IMR-90 (cell line): ENCODE measurements around the gene SUGCT. TPM values are rescaled to one million over a fixed set of nuclear protein-coding genes. Genes with fewer than 3 reads are reported as not detected.
A peak's percentile ranks its signal among the peaks of the same experiment; 100 is the strongest.
"Not testable (repeated sequence)": the region's sequence is repeated elsewhere in the genome, so short reads cannot be mapped to it uniquely, and the experiment has no call there.

ENCODE experiments used
- ATAC-seq: fragments of 200-7000 bp; cut with Tn5 transposase; 2 replicates; pipeline ENCODE4 v1.9.1; 2020; ENCODE audit warnings: low read depth, mild to moderate bottlenecking, moderate library complexity
- BruUV-seq: library from RNA; stranded (reverse); fragments of 400-500 nt; replicated peaks from 2 replicates; lab custom pipeline; 2021; lab: Mats Ljungman, UMichigan
- CTCF ChIA-PET: fragments of 300-600 bp; formaldehyde crosslinking; extraction: SDS; loops from one replicate; lab custom pipeline; 2021; ENCODE audit warnings: antibody characterized with exemption; lab: Yijun Ruan, JAX
- POLR2A ChIA-PET: fragments of 300-600 bp; sonication (Branson Sonifier 250); formaldehyde crosslinking; loops from one replicate; lab custom pipeline; 2022; ENCODE audit warnings: antibody characterized with exemption; ENCODE audit not compliant: unreplicated experiment; lab: Charles Lee
- DNase-seq: peaks from one replicate; pipeline ENCODE4 v3.0.0; 2013
- H2AFZ ChIP-seq: replicated peaks from 2 replicates; pipeline ENCODE3; 2013; ENCODE audit warnings: low read length, mild to moderate bottlenecking; ENCODE audit not compliant: poor library complexity
- H2AK5ac ChIP-seq: 2 replicates; pipeline ENCODE4 v1.6.1; 2013; ENCODE audit warnings: low read depth, low read length, inconsistent platforms
- H2AK9ac ChIP-seq: replicated peaks from 2 replicates; pipeline ENCODE3; 2013; ENCODE audit warnings: mild to moderate bottlenecking, low read depth, low read length, moderate library complexity; ENCODE audit not compliant: poor library complexity
- H2BK120ac ChIP-seq: 2 replicates; pipeline ENCODE4 v1.6.1; 2013; ENCODE audit warnings: low read depth, low read length, inconsistent platforms
- H2BK15ac ChIP-seq: 3 replicates; pipeline ENCODE4 v1.6.1; 2013; ENCODE audit warnings: low read depth, low read length, inconsistent platforms
- H2BK20ac ChIP-seq: 2 replicates; pipeline ENCODE4 v1.6.1; 2013; ENCODE audit warnings: low read depth, mild to moderate bottlenecking, inconsistent platforms, low read length, moderate library complexity
- H2BK5ac ChIP-seq: 2 replicates; pipeline ENCODE4 v1.6.1; 2013; ENCODE audit warnings: mild to moderate bottlenecking, low read depth, low read length, inconsistent platforms; ENCODE audit not compliant: poor library complexity, severe bottlenecking
- H3K14ac ChIP-seq: replicated peaks from 2 replicates; pipeline ENCODE4 v1.6.1; 2013; ENCODE audit warnings: low read depth, low read length, inconsistent platforms
- H3K18ac ChIP-seq: 2 replicates; pipeline ENCODE4 v1.6.1; 2013; ENCODE audit warnings: low read depth, low read length, control low read depth
- H3K23ac ChIP-seq: 2 replicates; pipeline ENCODE4 v1.6.1; 2013; ENCODE audit warnings: low read depth, low read length, inconsistent platforms
- H3K27ac ChIP-seq: 2 replicates; pipeline ENCODE4 v1.5.1; 2013; ENCODE audit warnings: mild to moderate bottlenecking, control low read depth, low read length; ENCODE audit not compliant: insufficient read depth
- H3K27me3 ChIP-seq: 2 replicates; pipeline ENCODE4 v1.6.1; 2013; ENCODE audit warnings: low read length; ENCODE audit not compliant: control insufficient read depth, insufficient read depth
- H3K36me3 ChIP-seq: 2 replicates; pipeline ENCODE4 v1.6.1; 2013; ENCODE audit warnings: low read length, mixed read lengths; ENCODE audit not compliant: control insufficient read depth, insufficient read depth
- H3K4ac ChIP-seq: 2 replicates; pipeline ENCODE4 v1.6.1; 2013; ENCODE audit warnings: low read depth, low read length, inconsistent platforms
- H3K4me1 ChIP-seq: 2 replicates; pipeline ENCODE4 v1.6.1; 2013; ENCODE audit warnings: low read length, mixed read lengths; ENCODE audit not compliant: control insufficient read depth, insufficient read depth
- H3K4me2 ChIP-seq: 2 replicates; pipeline ENCODE4 v1.6.1; 2013; ENCODE audit warnings: low read depth, mild to moderate bottlenecking, control low read depth, low read length, moderate library complexity
- H3K4me3 ChIP-seq: 2 replicates; pipeline ENCODE4 v1.5.1; 2013; ENCODE audit warnings: low read depth, mild to moderate bottlenecking, control low read depth, low read length, moderate library complexity; ENCODE audit not compliant: insufficient read depth
- H3K56ac ChIP-seq: 2 replicates; pipeline ENCODE4 v1.6.1; 2013; ENCODE audit warnings: low read length, inconsistent platforms; ENCODE audit not compliant: insufficient read depth; ENCODE audit errors: extremely low read depth
- H3K79me1 ChIP-seq, 2 experiments: 2 replicates each; pipeline ENCODE4 v1.6.1; 2013; ENCODE audit warnings: low read length in 2 of 2, inconsistent platforms in 1 of 2, low read depth in 1 of 2
- H3K9ac ChIP-seq: 2 replicates; pipeline ENCODE4 v1.6.1; 2013; ENCODE audit warnings: low read depth, low read length, control low read depth
- H3K9me1 ChIP-seq: 2 replicates; pipeline ENCODE4 v1.6.1; 2013; ENCODE audit warnings: low read length, inconsistent platforms; ENCODE audit not compliant: insufficient read depth
- H3K9me3 ChIP-seq: 2 replicates; pipeline ENCODE4 v1.6.1; 2013; ENCODE audit warnings: low read length; ENCODE audit not compliant: control insufficient read depth, insufficient read depth
- H4K20me1 ChIP-seq: 2 replicates; pipeline ENCODE4 v1.6.1; 2013; ENCODE audit warnings: low read length, inconsistent platforms; ENCODE audit not compliant: insufficient read depth
- H4K5ac ChIP-seq: 2 replicates; pipeline ENCODE4 v1.6.1; 2013; ENCODE audit warnings: mild to moderate bottlenecking, low read depth, low read length, control low read depth
- H4K8ac ChIP-seq, 2 experiments: 2 replicates each; pipeline ENCODE4 v1.6.1; 2013; ENCODE audit warnings: low read depth in 2 of 2, low read length in 2 of 2, control low read depth in 1 of 2, inconsistent platforms in 1 of 2
- H4K91ac ChIP-seq: 2 replicates; pipeline ENCODE4 v1.6.1; 2013; ENCODE audit warnings: low read depth, low read length, inconsistent platforms; ENCODE audit not compliant: insufficient read depth
- WGBS, 2 experiments: methylation state at CpG; one replicate each; pipeline versions ENCODE4 v1.1.5 to v1.1.7; 2013; ENCODE audit warnings: missing lambda C conversion rate in 2 of 2; ENCODE audit not compliant: insufficient read length in 1 of 2; ENCODE audit errors: extremely low coverage in 2 of 2; 5-methylcytosine and 5-hydroxymethylcytosine counted together
- dilution Hi-C: fragments of 300-500 bp; cut with HindIII; formaldehyde crosslinking; loops from one replicate; pipeline ENCODE4 v1.14.3; 2018; ENCODE audit warnings: low sequenced_read_pairs; ENCODE audit not compliant: unreplicated experiment
- in situ Hi-C: fragments of 300-500 bp; cut with MboI; formaldehyde crosslinking; loops from 3 replicates; pipeline ENCODE4 v1.14.3; 2019; ENCODE audit warnings: low sequenced_read_pairs, inconsistent platforms, mixed read lengths
- intact Hi-C: fragments of 100-400 bp; cut with micrococcal nuclease; formaldehyde crosslinking; loops from 2 replicates; pipeline ENCODE4 v1.10.0; 2022
- polyA plus RNA-seq, 3 experiments: library from polyadenylated mRNA; depleted of rRNA; stranded (reverse); fragments of >200 nt; gene quantifications; 2 replicates each; pipeline ENCODE4 v1.2.3, GENCODE V29; 2012; ENCODE audit warnings: low replicate concordance in 1 of 3
- total RNA-seq: library from RNA; depleted of rRNA; stranded (reverse); fragments of >200 nt; gene quantifications from 2 replicates; pipeline ENCODE4 v1.2.3, GENCODE V29; 2012

The SUGCT gene
- total and polyA plus RNA-seq, 2 of the 4 experiments (the other 2 are of a cell fraction), result 5.9 to 8.3 TPM

GRCh38 chr7:40141916-40142315, 7.1 kb downstream of the SUGCT start:
- BruUV-seq, H3K56ac ChIP-seq, H2BK5ac ChIP-seq, dilution Hi-C loops, H3K4ac ChIP-seq, H3K27me3 ChIP-seq, H3K9me1 ChIP-seq, H2BK120ac ChIP-seq, H3K14ac ChIP-seq, H2AFZ ChIP-seq, H3K9ac ChIP-seq, H4K20me1 ChIP-seq, H4K8ac ChIP-seq, in situ Hi-C loops, CTCF ChIA-PET, H2AK9ac ChIP-seq, H3K79me1 ChIP-seq, H3K4me1 ChIP-seq, H2BK15ac ChIP-seq, H2AK5ac ChIP-seq, ATAC-seq, H3K9me3 ChIP-seq, H3K4me2 ChIP-seq, H3K18ac ChIP-seq, H4K91ac ChIP-seq, H3K27ac ChIP-seq, H3K36me3 ChIP-seq, intact Hi-C loops, POLR2A ChIA-PET, H3K23ac ChIP-seq, H4K5ac ChIP-seq, H3K4me3 ChIP-seq, DNase-seq, H2BK20ac ChIP-seq: not testable (repeated sequence)
- WGBS, 2 experiments, result 98% methylated on average over 4 of the region's 5 CpGs; no CpG with 5 or more reads in 1 of the 2 experiments

GRCh38 chr7:40145596-40146130, 10.9 kb downstream of the SUGCT start:
- H2AFZ ChIP-seq, ATAC-seq, H3K4me3 ChIP-seq, H3K27ac ChIP-seq, H4K8ac ChIP-seq, H2BK5ac ChIP-seq, intact Hi-C loops, in situ Hi-C loops, H3K79me1 ChIP-seq, H3K9me1 ChIP-seq, DNase-seq, H4K20me1 ChIP-seq, H2AK9ac ChIP-seq, H2BK15ac ChIP-seq, H3K14ac ChIP-seq, H2BK20ac ChIP-seq, H3K23ac ChIP-seq, H2BK120ac ChIP-seq, H3K56ac ChIP-seq, H3K9ac ChIP-seq, H3K9me3 ChIP-seq, H3K4ac ChIP-seq, POLR2A ChIA-PET, H4K5ac ChIP-seq, dilution Hi-C loops, H3K4me2 ChIP-seq, H3K36me3 ChIP-seq, H3K4me1 ChIP-seq, BruUV-seq, H2AK5ac ChIP-seq, H4K91ac ChIP-seq, H3K27me3 ChIP-seq: not testable (repeated sequence)
- no CpG with 5 or more reads among the region's 3 CpGs for WGBS, 2 experiments
- 0 out of 2 replicates have a peak overlapping the region, but pooled peaks have one; percentile 47 for H3K18ac ChIP-seq
- CTCF ChIA-PET, result interaction anchor here (0.6 kb wide), 1 partner anchor 17 kb away, joined by 4 read pairs; no protein-coding TSS in a partner anchor
